CD1c-positive myeloid dendritic cell (primary cell): ENCODE results near the gene VPS39.
A peak's percentile ranks its signal among the peaks of the same experiment; 100 is the strongest.

Experiments used
- DNase-seq: peaks from one replicate; pipeline ENCODE4 v3.0.0-alpha.2; 2016; ENCODE audit errors: extremely low spot score

VPS39 gene

DNA sequence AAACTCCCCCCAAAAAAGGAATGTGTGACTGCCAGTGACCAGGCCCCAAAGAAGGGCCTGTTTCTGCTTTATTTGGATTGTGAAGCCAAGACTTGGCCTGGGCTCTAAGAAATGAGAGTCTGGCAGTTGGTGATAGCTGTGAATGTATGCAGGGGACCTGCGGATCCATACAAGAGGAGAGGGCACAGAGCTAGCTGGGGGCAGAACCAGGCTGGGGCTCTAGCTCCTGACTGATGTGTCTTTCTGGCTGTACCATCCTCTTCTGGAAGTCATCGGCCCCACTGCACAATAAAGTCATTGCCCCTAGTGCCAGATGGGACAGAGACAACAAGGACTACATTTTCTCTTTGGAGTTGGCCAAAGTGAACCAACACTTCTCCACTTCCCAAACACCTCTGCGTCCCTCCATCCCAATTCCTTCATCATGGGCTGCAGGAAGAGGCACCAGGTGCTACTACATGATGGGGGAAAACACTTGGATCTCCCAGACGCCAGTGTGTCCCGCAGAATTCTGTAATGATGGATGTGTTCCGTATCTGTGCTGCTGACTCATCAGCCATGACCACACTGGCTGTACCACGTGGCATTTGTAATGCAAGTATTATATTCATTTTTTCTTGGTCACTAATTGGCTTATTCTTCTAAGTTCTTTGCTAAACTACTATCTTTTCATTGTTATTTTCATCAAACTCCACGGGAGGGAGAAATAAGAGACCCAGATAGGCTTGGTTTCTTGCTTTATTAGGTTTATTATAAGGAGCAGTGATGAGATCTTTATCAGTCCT, 49.9 kb downstream of the VPS39 start:
- DNase-seq, result peak; percentile 35

DNA sequence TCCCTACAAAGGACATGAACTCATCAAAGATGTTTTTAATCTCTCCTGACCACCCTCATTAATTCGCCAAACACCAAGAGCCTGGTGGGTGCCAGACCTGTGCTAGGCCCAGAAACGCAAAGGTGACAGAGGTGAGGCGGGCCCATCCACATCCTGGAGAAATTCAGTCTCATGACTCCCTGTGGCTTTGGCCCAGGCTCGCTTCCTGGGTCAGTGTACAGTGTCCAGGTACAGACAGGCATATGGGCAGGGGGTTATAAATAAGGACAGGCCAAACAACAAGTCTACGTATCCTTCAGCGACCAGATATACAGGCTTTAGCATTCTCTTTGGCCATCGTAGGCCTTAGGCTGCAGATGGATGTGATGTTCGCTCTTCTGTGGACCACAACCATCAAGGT, 50.7 kb downstream of the VPS39 start:
- no peak for DNase-seq

DNA sequence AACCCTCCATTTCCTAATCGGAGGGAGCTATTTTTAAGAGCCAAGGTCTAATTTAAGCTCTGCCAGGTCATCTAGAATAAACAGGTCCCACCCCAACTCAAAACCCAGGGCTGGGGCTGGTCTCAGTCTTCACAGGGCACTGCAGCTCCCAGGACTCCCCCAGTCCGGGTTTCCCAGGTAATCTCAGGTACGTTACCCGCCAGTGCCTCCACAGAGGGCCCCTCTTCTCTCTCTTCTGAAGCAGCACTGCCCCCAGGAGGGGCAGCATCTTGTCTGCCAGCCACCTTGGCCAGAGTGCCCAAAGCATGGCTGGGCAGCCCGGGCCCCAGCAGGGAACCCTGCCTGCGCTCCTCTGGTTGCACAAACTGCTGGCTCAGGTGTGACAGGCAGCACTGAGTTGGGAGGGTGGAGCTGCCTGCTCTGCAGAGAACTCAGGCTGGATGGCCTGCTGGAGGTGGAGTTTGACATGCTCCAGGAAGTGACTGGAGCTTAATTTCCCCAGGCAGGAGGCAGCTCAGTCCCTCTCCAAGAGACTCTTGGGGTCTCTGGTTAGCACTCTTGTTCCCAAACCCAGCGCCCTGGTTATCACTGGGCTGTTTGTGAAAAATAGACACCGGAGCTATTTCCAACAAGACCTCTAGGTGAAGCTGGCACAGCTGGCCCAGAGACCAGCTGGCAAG, 51.7 kb downstream of the VPS39 start, which contains the start of gene PLA2G4F:
TSS of gene PLA2G4F (minus strand) at position 394 of the 680 bp plus-strand sequence. CDS start at position 307, 87 bp downstream.
- no peak for DNase-seq

DNA sequence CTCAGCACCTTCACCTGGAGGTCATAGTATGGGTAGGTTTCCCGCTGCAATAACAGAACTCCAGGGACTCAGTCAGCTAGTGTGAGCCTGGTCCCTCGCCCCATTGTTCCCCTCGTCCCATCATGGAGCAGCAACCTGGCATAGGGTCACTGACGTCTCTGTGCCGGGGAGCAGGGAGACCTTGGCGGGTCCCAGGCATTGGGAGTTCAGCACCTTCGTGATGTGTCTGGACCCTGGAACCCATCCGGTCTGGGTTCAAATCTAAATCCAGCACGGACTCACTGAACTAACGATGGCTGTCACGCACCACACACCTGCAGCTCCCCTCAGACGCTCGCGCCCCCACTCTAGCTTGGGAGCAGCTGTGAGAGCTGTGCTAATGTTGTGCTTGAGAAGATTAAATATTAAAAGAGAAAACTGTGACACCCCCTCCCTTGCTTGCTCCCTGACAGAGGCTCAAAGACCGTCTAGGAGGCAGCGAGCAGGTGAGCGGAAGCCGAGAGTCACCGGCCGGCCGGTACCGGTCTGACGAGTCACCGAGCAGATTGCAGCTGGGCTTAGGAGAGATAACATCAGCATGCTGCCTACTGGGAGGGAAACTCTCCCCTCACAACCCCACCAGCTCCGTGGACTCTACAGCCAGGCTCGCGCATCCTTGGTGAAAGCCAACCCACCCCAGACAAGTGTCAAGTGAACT, 52.4 kb downstream of the VPS39 start:
- DNase-seq, result no peak

DNA sequence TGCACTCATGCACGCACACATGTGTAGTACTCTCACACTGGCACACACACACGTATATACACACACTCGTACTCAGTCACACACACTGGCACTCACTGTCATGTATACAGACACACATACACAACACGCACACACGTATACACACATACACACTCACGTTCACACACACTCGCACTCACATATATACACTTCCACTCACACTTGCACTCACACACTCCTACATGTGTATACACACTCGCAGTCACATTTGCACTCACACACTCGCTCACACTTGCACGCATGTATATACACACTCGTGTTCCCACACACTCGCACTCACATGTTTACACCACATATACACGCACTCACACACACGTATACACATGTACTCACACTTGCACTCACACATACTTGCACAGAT, 53.1 kb downstream of the VPS39 start:
- no peak for DNase-seq

DNA sequence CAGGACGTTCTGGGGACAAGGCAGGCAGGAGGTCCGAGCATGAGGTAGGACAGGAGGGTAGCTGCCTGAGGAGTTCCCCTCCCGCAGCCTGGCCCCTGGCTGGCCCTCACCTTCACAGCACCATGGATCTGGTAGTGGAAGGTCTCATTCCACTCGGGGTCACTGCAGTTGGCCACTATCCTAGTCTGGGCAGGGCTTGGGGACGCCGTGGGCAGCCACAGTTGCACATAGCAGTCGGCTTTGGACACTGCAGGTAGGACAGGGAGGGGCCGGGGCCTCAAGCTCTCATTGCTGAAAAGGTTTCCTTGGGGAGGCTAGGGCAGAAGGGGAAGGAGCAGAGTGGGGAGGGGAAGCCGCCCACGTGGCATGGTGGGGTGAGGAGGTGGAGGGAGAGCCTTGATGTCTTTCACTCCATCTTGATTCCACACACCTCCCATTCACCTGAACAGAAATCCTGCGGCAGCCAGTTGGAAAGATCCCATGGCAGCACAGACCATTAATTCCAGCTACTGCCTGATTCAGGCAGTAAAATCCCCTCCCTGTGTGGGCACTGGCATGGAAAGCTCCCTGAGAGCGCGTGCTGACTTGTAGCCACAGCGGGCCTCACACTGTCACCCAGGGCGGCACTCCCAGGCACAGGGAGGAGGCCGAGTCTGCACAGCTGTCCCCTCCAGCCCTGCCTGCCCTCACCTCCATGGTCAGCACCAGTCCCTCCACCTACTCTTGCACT, 53.7 kb downstream of the VPS39 start:
- no peak for DNase-seq

DNA sequence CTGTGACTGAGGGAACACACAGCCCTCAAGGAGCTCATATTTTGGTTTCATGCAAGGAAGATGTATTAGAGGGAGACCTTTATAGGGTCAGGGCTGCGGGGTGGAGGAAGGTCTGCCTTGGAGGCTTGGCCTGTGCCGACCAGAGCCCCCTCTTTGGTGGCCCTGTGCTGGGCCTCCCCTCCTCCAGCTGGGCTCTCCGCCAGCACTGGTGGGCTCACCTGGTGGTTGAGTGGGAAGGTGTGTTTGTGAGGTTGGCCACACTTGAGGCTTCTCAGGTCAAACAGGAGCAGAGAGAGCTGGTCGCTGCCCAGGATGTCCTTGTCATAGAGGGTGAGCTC, 54.3 kb downstream of the VPS39 start:
- DNase-seq, result no peak

DNA sequence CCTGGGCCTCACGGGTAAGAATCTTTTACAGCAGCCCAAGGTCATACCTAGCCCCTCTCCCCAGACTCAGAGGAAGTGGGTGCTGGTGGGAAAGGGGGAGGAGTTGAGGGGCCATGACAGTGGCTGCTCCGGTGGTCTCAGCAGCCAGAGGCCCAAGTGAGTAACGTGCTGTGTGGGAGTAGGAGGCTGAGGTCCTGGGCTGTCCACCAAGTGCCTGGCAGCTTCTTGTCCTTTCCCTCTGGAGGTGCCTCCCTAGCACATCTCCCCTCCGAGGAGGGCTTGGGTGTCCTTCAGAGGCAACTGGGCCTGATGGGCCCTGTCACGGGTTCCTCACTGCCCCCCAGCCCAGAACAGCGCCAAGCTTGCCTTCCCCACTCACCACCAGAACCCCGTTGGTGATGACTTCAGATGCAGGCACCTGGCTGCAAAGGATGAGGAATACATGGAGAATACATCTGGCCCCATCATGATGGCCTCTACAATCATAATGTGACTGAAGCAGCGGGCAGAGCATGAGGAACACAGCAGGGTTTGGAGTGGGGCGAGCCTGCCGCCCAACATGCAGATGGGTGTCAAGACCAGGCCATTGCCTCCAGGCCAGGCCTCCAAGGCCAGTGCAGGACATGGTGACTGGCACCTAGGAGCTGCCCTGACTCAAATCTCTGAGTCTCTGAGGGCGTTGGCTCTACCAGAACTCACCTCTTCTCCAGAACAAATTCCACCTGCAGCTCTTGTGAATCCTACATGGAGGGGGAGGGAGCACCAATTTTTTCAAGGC, 55.0 kb downstream of the VPS39 start:
- no peak for DNase-seq

DNA sequence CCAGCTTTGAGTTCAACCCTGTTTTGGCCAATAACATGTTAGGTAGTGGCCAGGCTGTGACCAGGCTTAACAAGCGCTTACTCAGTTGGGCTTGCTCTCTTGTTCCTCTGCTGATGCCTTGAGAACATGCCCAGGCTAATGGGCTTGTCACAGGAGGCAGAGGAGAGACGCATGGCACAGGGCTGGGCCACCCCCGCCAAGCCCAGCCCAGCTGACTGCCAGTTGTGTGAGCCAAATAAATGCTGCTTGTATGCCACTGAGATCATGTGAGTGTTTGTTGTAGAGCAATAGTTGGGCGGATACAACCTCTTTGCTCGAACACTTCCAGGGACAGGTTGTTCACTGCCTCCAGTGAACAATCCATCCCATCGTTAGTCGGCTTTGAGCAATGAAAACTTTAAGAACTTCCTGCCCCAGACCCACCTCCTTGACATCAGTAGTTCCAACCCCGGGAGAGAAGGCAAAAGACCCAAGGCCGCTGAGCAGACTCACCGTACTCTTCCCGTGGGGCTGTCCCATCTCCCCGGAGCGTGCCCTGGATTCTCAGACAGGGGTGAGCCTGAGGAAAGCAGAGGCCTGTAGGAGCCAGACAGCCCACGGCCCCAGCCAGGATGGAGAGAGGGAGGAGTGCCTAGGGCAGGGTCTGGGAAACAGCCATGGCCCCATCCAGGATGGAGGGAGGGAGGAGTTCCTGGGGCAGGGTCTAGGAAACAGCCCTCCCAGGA, 55.7 kb downstream of the VPS39 start:
- no peak for DNase-seq

DNA sequence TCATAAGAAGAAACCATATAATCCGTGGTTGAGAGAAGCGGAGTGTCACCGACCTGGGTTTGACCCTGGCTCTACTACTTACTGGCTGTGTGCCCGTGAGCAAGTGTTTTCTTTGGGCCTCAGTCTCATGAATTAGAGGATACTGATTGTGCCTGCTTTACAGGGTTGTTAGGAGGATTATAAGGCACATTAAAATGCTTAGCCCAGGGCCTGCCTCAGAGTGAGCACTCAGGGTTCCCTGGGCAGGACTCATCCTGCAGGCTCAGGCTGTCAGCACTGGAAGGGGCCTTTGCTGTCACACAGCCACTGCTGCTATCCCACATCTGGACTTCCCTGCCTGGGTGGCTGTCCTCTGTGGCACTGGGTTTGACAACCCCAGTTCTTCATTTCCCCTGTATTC, 56.4 kb downstream of the VPS39 start:
- DNase-seq, result no peak

DNA sequence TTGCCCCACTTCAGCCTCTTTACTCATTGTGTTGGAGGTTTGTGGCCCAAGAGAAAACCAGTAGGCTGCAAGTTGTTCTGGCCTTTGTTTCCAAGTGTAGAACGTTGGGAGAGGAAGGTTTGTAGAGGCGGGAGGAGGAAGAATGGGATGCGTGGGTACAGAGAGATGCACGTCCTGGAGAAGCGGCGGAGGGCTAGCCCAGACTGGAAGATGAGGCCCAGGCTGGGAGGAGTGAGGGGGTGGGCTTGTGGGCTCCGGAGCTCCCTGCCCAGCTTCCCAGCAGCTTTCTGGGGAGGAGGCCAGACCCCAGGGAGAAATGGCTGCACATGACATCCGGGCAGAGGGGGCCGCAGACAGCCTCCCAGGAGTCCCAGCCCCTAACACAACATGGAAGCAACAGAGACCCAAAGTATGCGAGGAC, 57.0 kb downstream of the VPS39 start:
- DNase-seq, result no peak

DNA sequence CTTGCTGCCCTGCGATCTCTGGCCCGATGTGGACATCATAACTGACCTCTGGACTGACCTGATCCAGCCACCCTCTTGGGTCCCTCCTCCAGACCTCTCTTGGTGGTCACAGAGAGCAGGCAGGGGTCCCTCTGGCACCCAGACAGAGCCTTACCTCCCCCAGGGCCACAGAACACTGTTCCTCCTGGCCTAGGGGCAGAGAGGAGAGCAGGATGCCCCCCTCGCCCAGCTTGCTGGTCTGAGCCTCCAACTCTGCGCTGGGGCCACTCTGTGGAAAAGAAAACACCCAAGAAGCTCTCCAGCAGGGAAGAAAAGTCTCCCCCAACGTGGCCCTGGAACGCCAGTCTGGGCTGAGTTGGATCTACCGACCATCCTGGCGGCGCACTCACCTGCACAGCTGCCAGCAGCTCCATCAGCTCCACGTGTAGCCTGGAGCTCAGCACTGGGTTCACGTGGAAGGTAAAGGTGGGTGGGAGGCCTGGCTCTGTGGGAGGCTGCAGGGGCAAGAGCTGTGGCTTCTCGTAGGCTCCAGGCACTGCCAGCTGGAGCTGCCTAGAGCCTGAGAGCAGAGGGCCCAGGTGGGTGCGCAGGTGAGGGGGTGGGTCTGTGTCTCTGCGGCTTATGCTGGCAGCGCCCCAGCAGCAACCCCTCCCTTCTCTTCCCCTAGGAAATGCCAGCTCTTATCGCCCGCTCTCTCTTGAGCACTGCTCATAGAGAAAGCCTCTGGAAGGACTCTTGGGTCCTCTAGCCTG, 57.7 kb downstream of the VPS39 start:
- DNase-seq, result no peak

DNA sequence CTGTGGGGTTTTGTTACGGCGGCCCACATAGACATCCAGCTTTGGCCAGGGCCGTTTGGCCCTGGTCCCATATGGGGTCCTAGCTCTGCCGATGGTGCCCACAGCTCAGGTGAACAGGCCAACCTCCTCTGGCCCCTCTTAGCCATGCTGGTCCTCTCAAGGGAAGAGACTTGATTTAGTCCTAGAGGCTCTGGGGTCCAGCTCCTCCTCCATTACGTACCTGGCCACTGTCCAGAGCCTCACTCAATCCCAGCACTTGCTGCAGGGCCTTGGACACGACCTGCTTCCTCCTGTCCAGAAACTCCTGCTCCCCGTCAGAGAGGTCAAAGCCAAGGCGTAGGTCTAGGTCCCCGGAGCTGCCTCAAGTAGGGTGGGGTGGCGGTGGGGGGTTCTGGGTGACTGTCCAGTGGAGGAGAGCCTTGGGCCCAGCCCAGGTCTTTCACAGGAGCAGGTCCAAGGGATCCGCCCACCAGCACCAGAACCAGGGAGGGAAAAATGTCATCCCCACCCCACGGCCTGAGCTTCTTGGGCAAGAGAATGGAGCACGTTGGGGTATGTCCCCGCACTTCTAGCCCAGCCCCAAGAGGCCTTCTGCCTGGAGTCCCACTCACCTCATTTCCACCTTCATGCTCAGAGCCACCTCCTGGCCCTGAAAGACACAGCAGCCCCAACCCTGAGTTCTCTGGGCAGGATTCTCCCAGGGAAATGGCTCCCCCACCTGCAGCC, 58.4 kb downstream of the VPS39 start:
- no peak for DNase-seq

DNA sequence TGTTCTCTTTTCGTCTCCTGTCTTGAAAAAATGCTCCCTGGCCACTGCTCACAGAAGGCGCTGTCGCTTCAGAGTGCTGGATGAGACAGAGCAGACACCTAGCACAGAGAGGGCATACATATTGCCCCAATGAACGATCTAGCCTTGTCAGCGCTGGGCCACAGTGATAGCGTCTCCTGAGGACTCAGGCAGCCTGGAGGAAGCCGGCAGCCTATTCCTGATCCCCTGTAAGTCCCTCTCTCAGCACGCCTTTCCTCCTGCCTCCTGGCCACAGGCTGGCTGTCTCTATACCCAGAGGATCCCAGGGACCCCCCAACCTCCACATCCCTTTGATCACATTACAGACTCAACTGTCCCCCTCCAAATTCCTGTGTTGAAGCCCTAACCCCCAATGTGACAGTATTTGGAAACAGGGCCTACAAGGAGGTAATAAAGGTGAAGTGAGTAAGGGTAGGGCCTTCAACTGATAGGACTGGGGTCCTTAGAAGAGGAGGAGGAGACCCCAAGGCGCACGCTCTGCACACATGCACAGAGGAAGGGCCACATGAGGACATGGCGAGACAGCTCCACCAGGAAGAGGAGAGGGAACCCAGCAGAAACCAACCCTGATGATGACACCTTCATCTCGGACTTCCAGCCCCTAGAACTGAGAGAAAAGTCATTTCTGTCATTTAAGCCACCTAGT, 59.2 kb downstream of the VPS39 start:
- DNase-seq, result no peak

DNA sequence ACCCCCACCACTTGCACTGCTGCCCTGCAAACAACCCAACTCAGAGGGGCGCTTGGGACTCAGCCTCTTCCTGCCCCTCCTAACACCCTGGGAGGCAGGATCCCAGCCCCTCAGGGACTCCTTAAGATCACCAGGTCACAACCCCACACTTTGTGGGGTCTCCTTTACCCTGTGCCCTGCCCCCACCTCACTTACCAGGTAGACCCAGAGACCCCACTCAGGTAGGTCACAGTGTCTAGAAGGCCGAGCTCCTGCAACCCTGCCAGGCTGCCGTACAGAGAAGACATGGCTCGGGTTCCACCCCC, 60.7 kb downstream of the VPS39 start:
- no peak for DNase-seq

DNA sequence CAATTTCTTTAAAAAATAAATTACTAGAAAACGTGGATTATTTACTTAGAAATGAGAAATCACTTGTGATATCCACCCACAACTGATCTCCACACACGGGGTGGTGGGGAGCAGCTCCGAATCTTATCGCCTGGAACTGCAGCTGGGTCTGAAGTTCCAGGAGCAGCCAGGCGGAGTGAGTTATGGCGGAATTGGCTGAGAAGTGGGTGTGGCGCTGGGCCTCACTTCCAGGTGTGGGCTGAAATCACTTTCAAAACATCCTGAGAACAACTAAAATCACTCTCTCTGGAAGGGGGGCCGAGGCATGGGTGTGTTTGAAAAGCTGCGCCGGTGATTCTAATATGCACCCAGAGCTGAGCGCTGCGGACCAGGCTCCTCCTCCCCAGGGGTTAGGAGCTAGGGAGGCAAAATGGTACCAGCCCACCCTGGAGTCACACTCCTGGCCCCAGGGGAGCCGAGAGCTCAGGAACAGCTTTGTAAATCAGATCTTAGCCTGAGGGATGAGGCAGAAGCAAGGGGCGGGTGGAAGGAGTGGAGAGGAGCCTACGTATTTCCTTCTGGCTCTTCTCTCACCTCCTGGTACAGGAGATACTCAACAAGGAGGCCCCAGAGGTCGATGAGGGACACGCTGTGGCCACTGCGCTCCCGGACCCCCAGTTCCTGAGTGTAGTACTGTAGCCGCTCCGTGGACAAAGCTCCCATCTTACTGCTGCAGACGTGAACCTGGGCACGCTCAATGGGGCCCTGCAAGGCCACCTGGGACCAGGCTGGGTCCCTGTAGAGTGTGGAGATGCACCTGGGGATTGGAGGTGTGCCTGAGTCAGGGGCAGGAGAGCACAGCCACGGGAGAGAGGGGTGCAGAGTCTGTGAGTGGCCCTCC, 61.3 kb downstream of the VPS39 start:
- DNase-seq, result no peak

DNA sequence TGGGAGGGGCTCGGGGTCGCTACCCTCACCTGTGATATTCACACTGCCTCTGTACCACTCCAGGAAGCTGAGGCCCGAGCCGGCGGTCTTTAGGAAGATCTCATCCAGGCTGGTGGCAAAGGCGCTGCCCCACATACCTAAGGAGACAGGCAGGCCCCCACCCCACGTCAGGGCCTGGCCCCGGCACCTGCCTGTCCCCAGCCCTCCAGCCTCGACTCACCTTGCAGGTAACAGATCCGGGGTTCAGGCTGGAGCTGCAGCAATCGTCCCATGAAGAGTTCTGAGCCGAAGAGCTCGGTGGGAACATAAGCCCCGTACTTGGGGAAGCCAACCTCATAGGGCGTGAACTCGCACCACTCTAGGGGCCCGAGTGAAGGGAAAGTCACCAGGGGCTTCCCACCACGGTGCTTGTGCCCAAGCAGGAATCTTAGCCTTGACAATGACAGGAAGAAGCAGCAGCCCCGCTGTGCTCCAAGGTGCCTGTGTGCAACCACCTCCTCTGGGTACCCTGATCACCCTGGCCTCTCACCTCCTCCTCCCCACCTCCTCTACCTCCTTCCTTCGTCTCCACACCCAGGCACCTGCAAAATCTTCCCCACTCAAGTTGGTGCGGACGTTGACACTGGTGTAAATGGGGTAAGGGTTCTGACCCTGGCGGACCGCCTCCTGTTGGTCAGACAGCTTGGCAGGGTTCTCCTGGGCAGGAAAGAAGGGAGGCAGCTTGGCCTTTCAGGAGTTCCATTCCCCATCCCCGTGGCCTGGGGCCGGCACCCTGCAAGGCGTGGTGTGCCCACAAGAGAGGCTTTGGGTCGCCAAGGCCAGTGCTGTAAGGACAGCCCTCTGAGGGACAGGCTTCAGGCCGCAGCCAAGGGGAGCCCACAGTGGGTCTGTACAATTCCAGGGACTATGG, 62.3 kb downstream of the VPS39 start:
- no peak for DNase-seq
